ENCODE measurements around the gene HCN2.

GRCh38 chr19:592101-592500 lies 2.4 kb downstream of the HCN2 start:
- TF ChIP-seq CTCF (IDR thresholded peaks at IDR 0.05) (no peak), POLR2A (IDR thresholded peaks at IDR 0.05) (no peak)

Data from breast epithelium (tissue), 3 donors.